ENCODE results near the gene LRRK1. TPM values are rescaled to one million over a fixed set of nuclear protein-coding genes. Genes with fewer than 3 reads are reported as not detected.

Gene LRRK1
- total and polyA plus RNA-seq, 9 donors, result 6.5 to 27.3 (median 17.5) TPM

GRCh38 chr15:100909565-100909964, 9.6 kb upstream of the LRRK1 start:
- DNase-seq, result no peak
- no peaks in the 10 kb centered on the region for H3K4me1 ChIP-seq (ENCODE audit: insufficient read depth)
- intact Hi-C loops (cut with DNase I), result no loop called here
- no peaks in the 10 kb centered on the region for H3K27me3 ChIP-seq
- no peaks in the 10 kb centered on the region for H3K9me3 ChIP-seq
- H3K36me3 ChIP-seq, result no peaks in the 10 kb centered on the region
- no peak overlapping the region for H3K4me3 ChIP-seq
- H3K27ac ChIP-seq, result no peak overlapping the region
- TF ChIP-seq CTCF (IDR thresholded peaks at IDR 0.05) (no peak), POLR2A (IDR thresholded peaks at IDR 0.05) (no peak), EP300 (IDR thresholded peaks at IDR 0.05) (no peak)
- WGBS, 3 donors, result 36 to 63% (median 60%) methylated on average over 4 of the region's 4 CpGs

GRCh38 chr15:100909989-100910955, 8.9 kb upstream of the LRRK1 start:
- Histone ChIP-seq H3K4me3 (no peak overlapping the region), H3K27ac (no peak overlapping the region), H3K36me3 (no peaks in the 10 kb centered on the region), H3K4me1 (ENCODE audit: insufficient read depth) (no peaks in the 10 kb centered on the region), H3K9me3 (no peaks in the 10 kb centered on the region), H3K27me3 (no peaks in the 10 kb centered on the region)
- DNase-seq, result peak in 1 of 5 donors; percentile 6
- 76 to 79% (median 77%) methylated on average over 12 of the region's 12 CpGs for WGBS, 3 donors
- TF ChIP-seq CTCF (IDR thresholded peaks at IDR 0.05), result no peak
- no peak for TF ChIP-seq POLR2A (IDR thresholded peaks at IDR 0.05)
- no peak for TF ChIP-seq EP300 (IDR thresholded peaks at IDR 0.05)
- intact Hi-C loops (cut with DNase I), result no loop called here

- intact Hi-C loops (cut with DNase I), result no loop called here
- H3K9me3 ChIP-seq, result no peaks in the 10 kb centered on the region
- no peaks in the 10 kb centered on the region for H3K27me3 ChIP-seq
- H3K27ac ChIP-seq, result no peak overlapping the region
- H3K4me1 ChIP-seq (ENCODE audit: insufficient read depth), result no peaks in the 10 kb centered on the region
- no peak overlapping the region for H3K4me3 ChIP-seq
- whole genome bisulfite sequencing, 3 donors, result 43 to 76% (median 51%) methylated on average over 10 of the region's 10 CpGs
- DNase-seq, result no peak
- no peaks in the 10 kb centered on the region for H3K36me3 ChIP-seq
- TF ChIP-seq CTCF (IDR thresholded peaks at IDR 0.05) (no peak), POLR2A (IDR thresholded peaks at IDR 0.05) (no peak), EP300 (IDR thresholded peaks at IDR 0.05) (no peak)
Observed at GRCh38 chr15:100911086-100911485, 8.1 kb upstream of the LRRK1 start.

GRCh38 chr15:100913961-100914360, 5.2 kb upstream of the LRRK1 start:
- Histone ChIP-seq H3K27me3 (no peaks in the 10 kb centered on the region), H3K27ac (no peak overlapping the region), H3K36me3 (no peaks in the 10 kb centered on the region), H3K9me3 (no peaks in the 10 kb centered on the region), H3K4me1 (ENCODE audit: insufficient read depth) (peaks cover 4% of the 10 kb centered on the region), H3K4me3 (no peak overlapping the region)
- TF ChIP-seq CTCF (IDR thresholded peaks at IDR 0.05) (no peak), EP300 (IDR thresholded peaks at IDR 0.05) (no peak), POLR2A (IDR thresholded peaks at IDR 0.05) (no peak)
- WGBS, 3 donors, result 54 to 68% (median 62%) methylated on average over 4 of the region's 4 CpGs
- intact Hi-C loops (cut with DNase I), result no loop called here
- DNase-seq, result peak in 1 of 5 donors; percentile 10

All from ovary (tissue), 9 donors.